ENCODE results near the gene NME3. TPM values are rescaled to one million over a fixed set of nuclear protein-coding genes. Genes with fewer than 3 reads are reported as not detected.

Gene NME3
- total and polyA plus RNA-seq, 10 of the 15 experiments (the other 5 are each of a cell fraction or from before 2014, with no cell fraction given): 0.61 to 55.5 (median 26.5) TPM

DNA sequence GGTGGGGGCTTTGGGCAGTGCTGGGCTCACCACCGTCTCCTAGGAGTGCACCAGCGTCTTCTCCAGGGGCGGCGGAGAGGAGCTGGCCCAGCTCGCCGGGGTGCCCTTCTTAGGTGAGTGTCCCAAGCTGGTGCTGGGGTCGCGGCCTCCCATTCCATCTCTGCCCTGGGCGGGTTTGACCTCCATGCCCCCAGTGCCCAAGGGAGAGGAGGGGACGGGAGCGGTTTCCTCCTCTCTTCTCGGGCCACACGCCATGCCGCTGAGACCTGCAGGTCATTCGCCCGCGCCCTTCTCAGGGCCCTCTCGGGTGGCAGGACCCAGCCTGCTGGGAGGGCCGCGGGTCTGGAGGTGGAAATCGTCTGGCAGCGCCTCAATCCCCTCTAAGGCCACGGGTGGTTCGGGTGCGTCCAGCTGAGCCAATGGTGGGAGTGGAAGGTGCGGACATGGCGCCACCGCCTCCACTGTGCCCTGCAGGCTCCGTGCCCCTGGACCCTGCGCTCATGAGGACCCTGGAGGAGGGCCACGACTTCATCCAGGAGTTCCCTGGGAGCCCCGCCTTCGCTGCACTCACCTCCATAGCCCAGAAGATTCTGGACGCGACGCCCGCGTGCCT, 16.9 kb upstream of the NME3 start (continued):
- TF ChIP-seq PAX8 (IDR thresholded peaks at IDR 0.05): no peak
- TF ChIP-seq ASH2L (IDR thresholded peaks at IDR 0.05; ENCODE audit: borderline replicate concordance, low read depth): no peak
- TF ChIP-seq HCFC1 (IDR thresholded peaks at IDR 0.05; ENCODE audit: low read length): no peak

DNA sequence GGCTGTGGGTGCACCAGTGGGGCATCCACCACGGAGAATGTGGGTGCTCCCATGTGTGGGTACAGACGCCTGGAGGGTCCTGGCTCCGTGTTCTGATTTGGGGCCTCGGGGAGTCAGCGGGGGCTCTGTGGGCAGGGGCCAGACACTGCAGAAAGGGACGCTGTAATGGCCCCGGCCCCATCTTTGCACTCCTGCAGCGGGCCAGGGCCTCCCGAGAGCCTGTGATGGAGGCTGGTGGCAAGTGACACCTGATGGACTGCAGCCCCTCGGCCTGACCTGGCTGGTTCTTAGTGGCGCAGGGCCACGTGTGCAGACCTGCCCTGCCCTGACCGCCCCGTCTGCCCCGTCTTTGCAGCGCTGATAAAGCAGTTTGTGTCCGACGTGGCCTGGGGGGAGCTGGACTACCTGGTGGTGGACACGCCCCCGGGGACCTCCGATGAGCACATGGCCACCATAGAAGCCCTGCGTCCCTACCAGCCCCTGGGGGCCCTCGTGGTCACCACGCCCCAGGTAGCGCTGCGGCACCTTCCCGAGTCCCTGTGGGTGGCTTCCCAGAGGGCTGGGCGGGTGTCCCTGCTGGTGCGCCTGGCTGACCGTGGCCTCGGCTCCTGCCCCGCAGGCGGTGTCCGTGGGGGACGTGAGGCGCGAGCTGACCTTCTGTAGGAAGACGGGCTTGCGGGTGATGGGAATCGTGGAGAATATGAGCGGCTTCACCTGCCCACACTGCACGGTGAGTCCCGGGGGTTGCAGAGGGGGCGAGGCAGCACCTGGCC, 16.2 kb upstream of the NME3 start:
- in situ Hi-C loops (cut with MboI): no loop called here
- ChIA-PET RAD21 (ENCODE audit: unreplicated experiment) (no interaction called here), CTCF (no interaction called here), POLR2A (no interaction called here), SMC1A (ENCODE audit: uncharacterized antibody, unreplicated experiment) (no interaction called here)
- Histone ChIP-seq H3K27ac (ENCODE audit: control insufficient read depth, insufficient read depth) (no peak overlapping the region), H3K9me3 (replicated peaks; ENCODE audit: control insufficient read depth, insufficient read depth, low read length) (no peaks in the 10 kb centered on the region), H3K79me2 (ENCODE audit: control insufficient read depth, insufficient read depth, low read length) (peaks cover 15% of the 10 kb centered on the region), H3K4me1 (ENCODE audit: control insufficient read depth, insufficient read depth, low read length) (no peaks in the 10 kb centered on the region), H3K36me3 (ENCODE audit: control insufficient read depth in 2 of 2, insufficient read depth in 2 of 2, low read length in 1 of 2) (peaks cover 5 to 12% of the 10 kb centered on the region in 2 experiments; a peak in 3 of 4 replicates), H3K27me3 (replicated peaks in 1 of 2; ENCODE audit: control insufficient read depth in 2 of 2, insufficient read depth in 2 of 2, low read length in 1 of 2) (no peaks in the 10 kb centered on the region), H4K20me1 (ENCODE audit: control insufficient read depth, insufficient read depth) (no peaks in the 10 kb centered on the region), H2AFZ (ENCODE audit: control insufficient read depth, low read depth, low read length) (no peak overlapping the region), H3K9ac (ENCODE audit: control insufficient read depth, insufficient read depth, low read length) (no peak overlapping the region), H3K4me2 (ENCODE audit: control insufficient read depth, insufficient read depth) (no peak overlapping the region), H3K4me3 (no peak overlapping the region)
- FAIRE-seq: no peak
- BruUV-seq (replicated peaks): no TSS peak
- ATAC-seq: no peak
- 90% methylated on average over 41 of the region's 44 CpGs for WGBS (ENCODE audit: insufficient coverage, insufficient replicate concordance, low lambda C conversion rate, missing lambda C conversion rate)
- DNase-seq (ENCODE audit: low read depth, low spot score): no peak
- intact Hi-C loops (cut with micrococcal nuclease; ENCODE audit: unreplicated experiment): no loop called here
- TF ChIP-seq TAF1 (IDR thresholded peaks at IDR 0.05; ENCODE audit: borderline replicate concordance, low read depth, low read length): no peak
- TF ChIP-seq PAX5 (IDR thresholded peaks at IDR 0.05; ENCODE audit: borderline replicate concordance, low read depth, low read length): no peak
- TF ChIP-seq, protein P1, sequence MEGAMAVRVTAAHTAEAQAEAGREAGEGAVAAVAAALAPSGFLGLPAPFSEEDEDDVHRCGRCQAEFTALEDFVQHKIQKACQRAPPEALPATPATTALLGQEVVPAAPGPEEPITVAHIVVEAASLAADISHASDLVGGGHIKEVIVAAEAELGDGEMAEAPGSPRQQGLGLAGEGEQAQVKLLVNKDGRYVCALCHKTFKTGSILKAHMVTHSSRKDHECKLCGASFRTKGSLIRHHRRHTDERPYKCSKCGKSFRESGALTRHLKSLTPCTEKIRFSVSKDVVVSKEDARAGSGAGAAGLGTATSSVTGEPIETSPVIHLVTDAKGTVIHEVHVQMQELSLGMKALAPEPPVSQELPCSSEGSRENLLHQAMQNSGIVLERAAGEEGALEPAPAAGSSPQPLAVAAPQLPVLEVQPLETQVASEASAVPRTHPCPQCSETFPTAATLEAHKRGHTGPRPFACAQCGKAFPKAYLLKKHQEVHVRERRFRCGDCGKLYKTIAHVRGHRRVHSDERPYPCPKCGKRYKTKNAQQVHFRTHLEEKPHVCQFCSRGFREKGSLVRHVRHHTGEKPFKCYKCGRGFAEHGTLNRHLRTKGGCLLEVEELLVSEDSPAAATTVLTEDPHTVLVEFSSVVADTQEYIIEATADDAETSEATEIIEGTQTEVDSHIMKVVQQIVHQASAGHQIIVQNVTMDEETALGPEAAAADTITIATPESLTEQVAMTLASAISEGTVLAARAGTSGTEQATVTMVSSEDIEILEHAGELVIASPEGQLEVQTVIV (IDR thresholded peaks at IDR 0.05; ENCODE audit: borderline replicate concordance, partially characterized antibody): no peak
- TF ChIP-seq POLR2AphosphoS5 (IDR thresholded peaks at IDR 0.05; ENCODE audit: low read length): no peak
- TF ChIP-seq MTA3 (IDR thresholded peaks at IDR 0.05; ENCODE audit: borderline replicate concordance, low read length): no peak
- TF ChIP-seq CREM (IDR thresholded peaks at IDR 0.05; ENCODE audit: low read depth): no peak
- no peak for TF ChIP-seq LARP7 (IDR thresholded peaks at IDR 0.05)
- no peak for TF ChIP-seq PAX8 (IDR thresholded peaks at IDR 0.05)
- TF ChIP-seq, protein P2, sequence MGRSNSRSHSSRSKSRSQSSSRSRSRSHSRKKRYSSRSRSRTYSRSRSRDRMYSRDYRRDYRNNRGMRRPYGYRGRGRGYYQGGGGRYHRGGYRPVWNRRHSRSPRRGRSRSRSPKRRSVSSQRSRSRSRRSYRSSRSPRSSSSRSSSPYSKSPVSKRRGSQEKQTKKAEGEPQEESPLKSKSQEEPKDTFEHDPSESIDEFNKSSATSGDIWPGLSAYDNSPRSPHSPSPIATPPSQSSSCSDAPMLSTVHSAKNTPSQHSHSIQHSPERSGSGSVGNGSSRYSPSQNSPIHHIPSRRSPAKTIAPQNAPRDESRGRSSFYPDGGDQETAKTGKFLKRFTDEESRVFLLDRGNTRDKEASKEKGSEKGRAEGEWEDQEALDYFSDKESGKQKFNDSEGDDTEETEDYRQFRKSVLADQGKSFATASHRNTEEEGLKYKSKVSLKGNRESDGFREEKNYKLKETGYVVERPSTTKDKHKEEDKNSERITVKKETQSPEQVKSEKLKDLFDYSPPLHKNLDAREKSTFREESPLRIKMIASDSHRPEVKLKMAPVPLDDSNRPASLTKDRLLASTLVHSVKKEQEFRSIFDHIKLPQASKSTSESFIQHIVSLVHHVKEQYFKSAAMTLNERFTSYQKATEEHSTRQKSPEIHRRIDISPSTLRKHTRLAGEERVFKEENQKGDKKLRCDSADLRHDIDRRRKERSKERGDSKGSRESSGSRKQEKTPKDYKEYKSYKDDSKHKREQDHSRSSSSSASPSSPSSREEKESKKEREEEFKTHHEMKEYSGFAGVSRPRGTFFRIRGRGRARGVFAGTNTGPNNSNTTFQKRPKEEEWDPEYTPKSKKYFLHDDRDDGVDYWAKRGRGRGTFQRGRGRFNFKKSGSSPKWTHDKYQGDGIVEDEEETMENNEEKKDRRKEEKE (IDR thresholded peaks at IDR 0.05): no peak
- TF ChIP-seq RBBP5 (conservative IDR thresholded peaks at IDR 0.05): no peak
- TF ChIP-seq CBFB (IDR thresholded peaks at IDR 0.05; ENCODE audit: low read depth): no peak
- TF ChIP-seq MEF2B (IDR thresholded peaks at IDR 0.05; ENCODE audit: partially characterized antibody, poor library complexity, severe bottlenecking): no peak
- no peak for TF ChIP-seq ZBED1 (IDR thresholded peaks at IDR 0.05; ENCODE audit: borderline replicate concordance)
- TF ChIP-seq CBX5 (IDR thresholded peaks at IDR 0.05; ENCODE audit: low read depth): no peak
- no peak for TF ChIP-seq RUNX3 (IDR thresholded peaks at IDR 0.05; ENCODE audit: low read length)

Data from GM12878 (cell line).